Immature natural killer cell (primary cell): ENCODE results near the gene TRIO. TPM values are rescaled to one million over a fixed set of nuclear protein-coding genes. Genes with fewer than 3 reads are reported as not detected.

ENCODE experiments used
- DNase-seq, 3 donors: peaks; one replicate each; pipeline ENCODE4 v3.0.0; 2022; ENCODE audit warnings: mixed read lengths in 1 of 3
- H3K27ac Mint-ChIP-seq, 6 donors: one replicate each; pipeline ENCODE4 v1.8.0; 2020; ENCODE audit warnings: mixed read lengths in 6 of 6, mild to moderate bottlenecking in 5 of 6, inconsistent platforms in 4 of 6, moderate library complexity in 3 of 6
- H3K27me3 Mint-ChIP-seq, 3 donors: one replicate each; pipeline ENCODE4 v1.8.0; 2020 to 2021; ENCODE audit warnings: low read depth in 3 of 3, mild to moderate bottlenecking in 3 of 3, mixed read lengths in 3 of 3, moderate library complexity in 3 of 3, inconsistent platforms in 1 of 3
- H3K36me3 Mint-ChIP-seq, 3 donors: one replicate each; pipeline ENCODE4 v1.8.0; 2020; ENCODE audit warnings: mixed read lengths in 3 of 3, inconsistent platforms in 2 of 3, mild to moderate bottlenecking in 2 of 3
- H3K4me1 Mint-ChIP-seq, 2 donors: one replicate each; pipeline ENCODE4 v1.8.0; 2020; ENCODE audit warnings: inconsistent platforms in 2 of 2, mild to moderate bottlenecking in 2 of 2, mixed read lengths in 2 of 2, moderate library complexity in 1 of 2
- H3K4me3 Mint-ChIP-seq, 5 donors: one replicate each; pipeline ENCODE4 v1.8.0; 2020; ENCODE audit warnings: mild to moderate bottlenecking in 5 of 5, mixed read lengths in 5 of 5, inconsistent platforms in 3 of 5, moderate library complexity in 3 of 5
- H3K9me3 Mint-ChIP-seq, 6 donors: one replicate each; pipeline ENCODE4 v1.8.0; 2020; ENCODE audit warnings: mild to moderate bottlenecking in 6 of 6, mixed read lengths in 6 of 6, inconsistent platforms in 4 of 6, moderate library complexity in 3 of 6
- polyA plus RNA-seq, 3 donors: library from polyadenylated mRNA; unstranded; fragments of 300-500 nt; fragmentation: Illumina TruSeq; gene quantifications; one replicate each; pipeline ENCODE4 v1.2.3, GENCODE V29; 2021

TRIO gene
- polyA plus RNA-seq, 3 donors from 2014 or later = 0.70 to 2.3 (median 1.2) TPM

GRCh38 chr5:14507156-14507941 is 364.2 kb downstream of the TRIO start:
- no peak for DNase-seq
- Mint-ChIP-seq H3K36me3 (peaks cover 0 to 8% (median 3%) of the 10 kb centered on the region in 3 donors), H3K27me3 (peaks cover 0 to 6% (median 2%) of the 10 kb centered on the region in 3 donors), H3K9me3 (no peaks in the 10 kb centered on the region), H3K27ac (no peak overlapping the region), H3K4me3 (no peak overlapping the region), H3K4me1 (no peaks in the 10 kb centered on the region)

GRCh38 chr5:14508046-14508445 is 364.9 kb downstream of the TRIO start:
- H3K27me3 Mint-ChIP-seq = peaks cover 0 to 6% (median 2%) of the 10 kb centered on the region in 3 donors
- no peak overlapping the region for H3K27ac Mint-ChIP-seq
- no peaks in the 10 kb centered on the region for H3K9me3 Mint-ChIP-seq
- H3K36me3 Mint-ChIP-seq = peaks cover 0 to 3% (median 3%) of the 10 kb centered on the region in 3 donors
- no peak overlapping the region for H3K4me3 Mint-ChIP-seq
- H3K4me1 Mint-ChIP-seq = no peaks in the 10 kb centered on the region
- DNase-seq = no peak

GRCh38 chr5:14509556-14509955 is 366.4 kb downstream of the TRIO start:
- Mint-ChIP-seq H3K4me3 (no peak overlapping the region), H3K9me3 (no peaks in the 10 kb centered on the region), H3K27me3 (peaks cover 0 to 6% (median 4%) of the 10 kb centered on the region in 3 donors), H3K4me1 (no peaks in the 10 kb centered on the region), H3K36me3 (peaks cover 0 to 3% (median under 1%) of the 10 kb centered on the region in 3 donors), H3K27ac (no peak overlapping the region)
- no peak for DNase-seq

- Mint-ChIP-seq H3K27me3 (peaks cover 0 to 6% (median 4%) of the 10 kb centered on the region in 3 donors), H3K27ac (peak overlapping the region in 1 of 6 donors; percentile 35), H3K9me3 (no peaks in the 10 kb centered on the region), H3K36me3 (peaks cover 0 to 3% (median 0%) of the 10 kb centered on the region in 3 donors), H3K4me3 (no peak overlapping the region), H3K4me1 (no peaks in the 10 kb centered on the region)
- no peak for DNase-seq
Measured at GRCh38 chr5:14510156-14510734, 367.1 kb downstream of the TRIO start.

GRCh38 chr5:14510880-14511279 is 367.7 kb downstream of the TRIO start:
- Mint-ChIP-seq H3K36me3 (peaks cover 0 to 6% (median 0%) of the 10 kb centered on the region in 3 donors), H3K27me3 (peaks cover 0 to 6% (median 4%) of the 10 kb centered on the region in 3 donors), H3K9me3 (peaks cover 0 to 3% (median 0%) of the 10 kb centered on the region in 6 donors), H3K4me1 (no peaks in the 10 kb centered on the region), H3K27ac (no peak overlapping the region), H3K4me3 (no peak overlapping the region)
- no peak for DNase-seq

- H3K4me3 Mint-ChIP-seq = no peak overlapping the region
- peak overlapping the region in 1 of 6 donors; percentile 51 for H3K27ac Mint-ChIP-seq
- peaks cover 2 to 5% (median 4%) of the 10 kb centered on the region in 3 donors for H3K27me3 Mint-ChIP-seq
- DNase-seq = no peak
- no peaks in the 10 kb centered on the region for H3K4me1 Mint-ChIP-seq
- peaks cover 0 to 4% (median 0%) of the 10 kb centered on the region in 3 donors for H3K36me3 Mint-ChIP-seq
- peaks cover 0 to 5% (median 0%) of the 10 kb centered on the region in 6 donors for H3K9me3 Mint-ChIP-seq
Measured at GRCh38 chr5:14512574-14512973, 369.4 kb downstream of the TRIO start.

- peaks cover 0 to 4% (median 0%) of the 10 kb centered on the region in 3 donors for H3K36me3 Mint-ChIP-seq
- peaks cover 1 to 2% (median 2%) of the 10 kb centered on the region in 3 donors for H3K27me3 Mint-ChIP-seq
- peaks cover 0 to 5% (median 0%) of the 10 kb centered on the region in 6 donors for H3K9me3 Mint-ChIP-seq
- H3K4me3 Mint-ChIP-seq = no peak overlapping the region
- no peak for DNase-seq
- no peak overlapping the region for H3K27ac Mint-ChIP-seq
- H3K4me1 Mint-ChIP-seq = no peaks in the 10 kb centered on the region
Measured at GRCh38 chr5:14513266-14513665, 370.1 kb downstream of the TRIO start.

GRCh38 chr5:14516901-14517300 is 373.8 kb downstream of the TRIO start:
- Mint-ChIP-seq H3K27me3 (peaks cover 1 to 5% (median 1%) of the 10 kb centered on the region in 3 donors), H3K4me1 (no peaks in the 10 kb centered on the region), H3K27ac (no peak overlapping the region), H3K36me3 (peaks cover 0 to 4% (median 0%) of the 10 kb centered on the region in 3 donors), H3K4me3 (no peak overlapping the region), H3K9me3 (peaks cover 0 to 5% (median 0%) of the 10 kb centered on the region in 6 donors)
- DNase-seq = no peak

GRCh38 chr5:14518638-14519037 is 375.5 kb downstream of the TRIO start:
- Mint-ChIP-seq H3K4me1 (no peaks in the 10 kb centered on the region), H3K27me3 (peaks cover 1 to 7% (median 1%) of the 10 kb centered on the region in 3 donors), H3K36me3 (peaks cover 0 to 4% (median 0%) of the 10 kb centered on the region in 3 donors), H3K4me3 (no peak overlapping the region), H3K9me3 (peaks cover 0 to 5% (median 0%) of the 10 kb centered on the region in 6 donors), H3K27ac (no peak overlapping the region)
- no peak for DNase-seq

GRCh38 chr5:14521748-14522147 is 378.6 kb downstream of the TRIO start:
- H3K4me3 Mint-ChIP-seq = no peak overlapping the region
- H3K27ac Mint-ChIP-seq = peak overlapping the region in 1 of 6 donors; percentile 25
- peaks cover 0 to 7% (median 3%) of the 10 kb centered on the region in 3 donors for H3K27me3 Mint-ChIP-seq
- no peak for DNase-seq
- H3K9me3 Mint-ChIP-seq = no peaks in the 10 kb centered on the region
- H3K4me1 Mint-ChIP-seq = no peaks in the 10 kb centered on the region
- H3K36me3 Mint-ChIP-seq = no peaks in the 10 kb centered on the region

- H3K4me1 Mint-ChIP-seq = no peaks in the 10 kb centered on the region
- no peaks in the 10 kb centered on the region for H3K9me3 Mint-ChIP-seq
- no peak overlapping the region for H3K4me3 Mint-ChIP-seq
- no peak for DNase-seq
- H3K27me3 Mint-ChIP-seq = peaks cover 0 to 8% (median 3%) of the 10 kb centered on the region in 3 donors
- H3K27ac Mint-ChIP-seq = no peak overlapping the region
- H3K36me3 Mint-ChIP-seq = peaks cover 0 to 3% (median 0%) of the 10 kb centered on the region in 3 donors
Measured at GRCh38 chr5:14522721-14523120, 379.6 kb downstream of the TRIO start.

GRCh38 chr5:14523243-14524034 is 380.3 kb downstream of the TRIO start:
- H3K36me3 Mint-ChIP-seq = peaks cover 0 to 3% (median 0%) of the 10 kb centered on the region in 3 donors
- no peak overlapping the region for H3K27ac Mint-ChIP-seq
- no peaks in the 10 kb centered on the region for H3K9me3 Mint-ChIP-seq
- DNase-seq = no peak
- H3K27me3 Mint-ChIP-seq = peaks cover 0 to 8% (median 3%) of the 10 kb centered on the region in 3 donors
- H3K4me1 Mint-ChIP-seq = no peaks in the 10 kb centered on the region
- H3K4me3 Mint-ChIP-seq = no peak overlapping the region

- Mint-ChIP-seq H3K27ac (no peak overlapping the region), H3K36me3 (peaks cover 0 to 3% (median 0%) of the 10 kb centered on the region in 3 donors), H3K9me3 (no peaks in the 10 kb centered on the region), H3K4me1 (no peaks in the 10 kb centered on the region), H3K27me3 (peaks cover 0 to 8% (median 3%) of the 10 kb centered on the region in 3 donors), H3K4me3 (no peak overlapping the region)
- no peak for DNase-seq
Measured at GRCh38 chr5:14525397-14525796, 382.3 kb downstream of the TRIO start.
